OCI-LY3 (cell line): ENCODE data around the gene OTOP2.

ENCODE experiments used
- CTCF ChIP-seq: fragments of 200-600, 300-600 bp; sonication (generic); IDR thresholded peaks from 2 replicates; pipeline ENCODE4 v1.5.1; 2014; ENCODE audit warnings: antibody characterized with exemption, low read length, low read depth
- EZH2phosphoT487 ChIP-seq: fragments of 200-600 bp; shearing (Covaris generic); IDR thresholded peaks from 2 replicates; pipeline ENCODE4 v1.6.1; 2018; ENCODE audit warnings: antibody characterized with exemption, mixed run types, low read depth

- no peak for TF ChIP-seq EZH2phosphoT487
- TF ChIP-seq CTCF = no peak
These were observed 30.8 kb upstream of the OTOP2 start, which contains the start of gene FADS6 for GRCh38 chr17:74892974-74893911.
